OCI-LY3 (cell line): ENCODE data around the gene PNPLA2.
A peak's percentile ranks its signal among the peaks of the same experiment; 100 is the strongest.

Source experiments
- H2AFZ ChIP-seq: fragments of 200-600, 300-600 bp; shearing (Covaris generic); 2 replicates; pipeline ENCODE4 v1.6.0; 2014; ENCODE audit warnings: antibody characterized with exemption, low read depth, low read length
- H3K27ac ChIP-seq: fragments of 200-600, 300-600 bp; sonication (generic); 2 replicates; pipeline ENCODE4 v1.5.1; 2014; ENCODE audit warnings: mild to moderate bottlenecking, low read length, moderate library complexity, mixed read lengths
- H3K27me3 ChIP-seq: fragments of 200-600, 300-600 bp; sonication (generic); 2 replicates; pipeline ENCODE4 v1.6.1; 2014; ENCODE audit warnings: low read depth, low read length, mixed read lengths
- H3K36me3 ChIP-seq: fragments of 200-600, 300-600 bp; sonication (generic); replicated peaks from 2 replicates; pipeline ENCODE3; 2014; ENCODE audit warnings: low read depth, low read length, mixed read lengths
- H3K4me1 ChIP-seq: fragments of 300-600, 200-600 bp; sonication (generic); 2 replicates; pipeline ENCODE4 v1.6.1; 2014; ENCODE audit warnings: low read length, mixed read lengths
- H3K4me2 ChIP-seq: fragments of 200-600, 300-600 bp; sonication (generic); 2 replicates; pipeline ENCODE4 v1.6.1; 2014; ENCODE audit warnings: low read length, mixed read lengths
- H3K4me3 ChIP-seq: fragments of 300-600, 200-600 bp; sonication (generic); 2 replicates; pipeline ENCODE4 v1.5.1; 2014; ENCODE audit warnings: antibody characterized with exemption, mild to moderate bottlenecking, low read length, moderate library complexity
- H3K79me2 ChIP-seq: fragments of 300-600, 200-600 bp; shearing (Covaris generic); 2 replicates; pipeline ENCODE4 v1.6.1; 2014; ENCODE audit warnings: mild to moderate bottlenecking, low read length, mixed read lengths
- H3K9ac ChIP-seq: fragments of 300-600, 200-600 bp; shearing (Covaris generic); 2 replicates; pipeline ENCODE4 v1.6.0; 2014; ENCODE audit warnings: mild to moderate bottlenecking, low read length, moderate library complexity
- H3K9me3 ChIP-seq: fragments of 200-600, 300-600 bp; shearing (Covaris generic); 2 replicates; pipeline ENCODE4 v1.6.1; 2014; ENCODE audit warnings: low read length, mixed read lengths; ENCODE audit not compliant: insufficient read depth
- H4K20me1 ChIP-seq: fragments of 200-600, 300-600 bp; sonication (generic); 2 replicates; pipeline ENCODE4 v1.6.1; 2016; ENCODE audit warnings: low read length, mixed read lengths; ENCODE audit not compliant: insufficient read depth
- EZH2phosphoT487 ChIP-seq: fragments of 200-600 bp; shearing (Covaris generic); IDR thresholded peaks from 2 replicates; pipeline ENCODE4 v1.6.1; 2018; ENCODE audit warnings: antibody characterized with exemption, mixed run types, low read depth
- TF ChIP-seq, protein P1 (sequence below): fragments of 200-600, 300-600 bp; sonication (generic); IDR thresholded peaks from 2 replicates; pipeline ENCODE4 v1.5.1; 2014; ENCODE audit warnings: antibody characterized with exemption, low read length, low read depth

Gene PNPLA2

DNA sequence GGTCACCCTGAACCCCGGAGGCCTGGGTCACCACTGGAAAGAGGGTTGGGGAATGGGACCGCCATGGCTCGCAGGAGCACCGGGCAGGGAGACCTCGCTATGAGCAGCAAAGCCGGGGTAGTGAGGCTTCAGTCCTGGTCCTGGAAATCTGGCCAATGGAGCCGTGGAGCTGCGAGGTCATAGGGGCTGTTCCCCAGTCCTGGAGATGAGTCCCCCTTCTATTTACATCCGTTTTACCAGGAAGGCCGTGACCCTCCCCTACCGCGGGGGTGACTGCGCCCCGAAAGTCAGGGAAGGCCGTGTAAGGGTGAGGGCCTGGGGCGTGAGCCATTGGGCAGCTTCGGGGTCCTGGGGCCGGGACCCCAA, 14.1 kb upstream of the PNPLA2 start:
- peak overlapping the region; percentile 90 for H3K4me2 ChIP-seq
- peak overlapping the region; percentile 77 for H3K9ac ChIP-seq
- H3K27me3 ChIP-seq = no peaks in the 10 kb centered on the region
- peak overlapping the region; percentile 12; the same call in 1 of the 2 replicates for H3K27ac ChIP-seq
- H3K9me3 ChIP-seq = no peaks in the 10 kb centered on the region
- no peak overlapping the region for H2AFZ ChIP-seq
- TF ChIP-seq, protein P1, sequence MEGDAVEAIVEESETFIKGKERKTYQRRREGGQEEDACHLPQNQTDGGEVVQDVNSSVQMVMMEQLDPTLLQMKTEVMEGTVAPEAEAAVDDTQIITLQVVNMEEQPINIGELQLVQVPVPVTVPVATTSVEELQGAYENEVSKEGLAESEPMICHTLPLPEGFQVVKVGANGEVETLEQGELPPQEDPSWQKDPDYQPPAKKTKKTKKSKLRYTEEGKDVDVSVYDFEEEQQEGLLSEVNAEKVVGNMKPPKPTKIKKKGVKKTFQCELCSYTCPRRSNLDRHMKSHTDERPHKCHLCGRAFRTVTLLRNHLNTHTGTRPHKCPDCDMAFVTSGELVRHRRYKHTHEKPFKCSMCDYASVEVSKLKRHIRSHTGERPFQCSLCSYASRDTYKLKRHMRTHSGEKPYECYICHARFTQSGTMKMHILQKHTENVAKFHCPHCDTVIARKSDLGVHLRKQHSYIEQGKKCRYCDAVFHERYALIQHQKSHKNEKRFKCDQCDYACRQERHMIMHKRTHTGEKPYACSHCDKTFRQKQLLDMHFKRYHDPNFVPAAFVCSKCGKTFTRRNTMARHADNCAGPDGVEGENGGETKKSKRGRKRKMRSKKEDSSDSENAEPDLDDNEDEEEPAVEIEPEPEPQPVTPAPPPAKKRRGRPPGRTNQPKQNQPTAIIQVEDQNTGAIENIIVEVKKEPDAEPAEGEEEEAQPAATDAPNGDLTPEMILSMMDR = no peak
- TF ChIP-seq EZH2phosphoT487 = no peak
- peaks cover 18% of the 10 kb centered on the region; the same call in 1 of the 2 replicates for H3K4me1 ChIP-seq
- H3K36me3 ChIP-seq = no peaks in the 10 kb centered on the region
- no peaks in the 10 kb centered on the region for H4K20me1 ChIP-seq
- peaks cover 17% of the 10 kb centered on the region for H3K79me2 ChIP-seq
- peak overlapping the region; percentile 85 for H3K4me3 ChIP-seq

GRCh38 chr11:808427-809286, 10.1 kb upstream of the PNPLA2 start:
- peak overlapping the region; percentile 98 for H3K4me2 ChIP-seq
- TF ChIP-seq, protein P1 = no peak
- no peak for TF ChIP-seq EZH2phosphoT487
- H3K4me1 ChIP-seq = peaks cover 32% of the 10 kb centered on the region
- H3K27me3 ChIP-seq = no peaks in the 10 kb centered on the region
- no peaks in the 10 kb centered on the region for H3K9me3 ChIP-seq
- H3K79me2 ChIP-seq = peaks cover 53% of the 10 kb centered on the region
- H3K36me3 ChIP-seq = peaks cover 36% of the 10 kb centered on the region
- H3K9ac ChIP-seq = peak overlapping the region; percentile 94
- peak overlapping the region; percentile 94 for H3K4me3 ChIP-seq
- H4K20me1 ChIP-seq = peaks cover 25% of the 10 kb centered on the region
- peak overlapping the region; percentile 87 for H3K27ac ChIP-seq
- no peak overlapping the region for H2AFZ ChIP-seq

- H3K27me3 ChIP-seq = no peaks in the 10 kb centered on the region
- H3K36me3 ChIP-seq = peaks cover 39% of the 10 kb centered on the region
- no peaks in the 10 kb centered on the region for H3K9me3 ChIP-seq
- peak within 1 kb of the TSS; percentile 87 for H3K27ac ChIP-seq
- peak within 1 kb of the TSS; percentile 94 for H3K4me3 ChIP-seq
- peaks cover 26% of the 10 kb centered on the region for H4K20me1 ChIP-seq
- H2AFZ ChIP-seq = peak within 1 kb of the TSS; percentile 88; the same call in 1 of the 2 replicates
- H3K9ac ChIP-seq = peak within 1 kb of the TSS; percentile 94
- peaks cover 24% of the 10 kb centered on the region for H3K4me1 ChIP-seq
- H3K79me2 ChIP-seq = peaks cover 53% of the 10 kb centered on the region
- no peak for TF ChIP-seq EZH2phosphoT487
- TF ChIP-seq, protein P1 = no peak
- peak within 1 kb of the TSS; percentile 98 for H3K4me2 ChIP-seq
These were observed 9.3 kb upstream of the PNPLA2 start, which contains the start of gene RPLP2 for GRCh38 chr11:809287-810039. Gene RPLP2 (plus strand): TSS chr11:809967. CDS start chr11:810235, 268 bp downstream.

GRCh38 chr11:810040-810567, 8.6 kb upstream of the PNPLA2 start:
- peaks cover 39% of the 10 kb centered on the region for H3K36me3 ChIP-seq
- H4K20me1 ChIP-seq = peaks cover 26% of the 10 kb centered on the region
- no peak for TF ChIP-seq EZH2phosphoT487
- TF ChIP-seq, protein P1 = no peak
- peak overlapping the region; percentile 96 for H3K4me2 ChIP-seq
- peaks cover 53% of the 10 kb centered on the region for H3K79me2 ChIP-seq
- H3K9ac ChIP-seq = peak overlapping the region; percentile 94
- H3K4me3 ChIP-seq = peak overlapping the region; percentile 94
- no peak overlapping the region for H2AFZ ChIP-seq
- H3K27ac ChIP-seq = peak overlapping the region; percentile 87
- H3K4me1 ChIP-seq = peaks cover 23% of the 10 kb centered on the region
- no peaks in the 10 kb centered on the region for H3K9me3 ChIP-seq
- H3K27me3 ChIP-seq = no peaks in the 10 kb centered on the region
